HCT116 (cell line): ENCODE results near the gene BICD2. TPM values are rescaled to one million over a fixed set of nuclear protein-coding genes. Genes with fewer than 3 reads are reported as not detected.

Experiments
- ATAC-seq: fragments of 200-7000 bp; cut with Tn5 transposase; 2 replicates; pipeline ENCODE4 v1.9.1; 2020; ENCODE audit warnings: mild to moderate bottlenecking, moderate library complexity
- BruUV-seq: library from RNA; stranded (reverse); fragments of 400-500 nt; replicated peaks from 2 replicates; lab custom pipeline; 2021; lab: Mats Ljungman, UMichigan
- CTCF ChIA-PET: fragments of 300-600 bp; sonication (Branson Sonifier 250); formaldehyde crosslinking; loops from one replicate; lab custom pipeline; 2021; ENCODE audit warnings: antibody characterized with exemption; lab: Charles Lee
- POLR2A ChIA-PET: fragments of 300-600, 350-600 bp; sonication (Branson Sonifier 250); formaldehyde crosslinking; loops from one replicate; lab custom pipeline; 2021; ENCODE audit warnings: antibody characterized with exemption; lab: Charles Lee
- RAD21 ChIA-PET, 2 experiments: fragments of 300-600 bp; sonication (Branson Sonifier 250); formaldehyde crosslinking; loops; one replicate each; lab custom pipeline; 2023; ENCODE audit warnings: low total read pairs in 2 of 2; ENCODE audit not compliant: uncharacterized antibody in 2 of 2, unreplicated experiment in 2 of 2, low non-redundant PET in 1 of 2; lab: Charles Lee
- DNase-seq: peaks from one replicate; pipeline ENCODE4 v3.0.0-alpha.2; 2010; ENCODE audit warnings: low read depth, low spot score
- H2AFZ ChIP-seq: fragments of 200-600 bp; shearing (Covaris generic), sonication (generic); 2 replicates; pipeline ENCODE4 v1.6.1; 2017; ENCODE audit warnings: low read depth, mixed run types, mixed read lengths, antibody characterized with exemption, low read length; ENCODE audit not compliant: poor library complexity, severe bottlenecking
- H3K27ac ChIP-seq: 2 replicates; pipeline ENCODE4 v1.5.1; 2012; ENCODE audit warnings: low read depth, low read length
- H3K27me3 ChIP-seq: fragments of 200-600 bp; sonication (generic); 2 replicates; pipeline ENCODE4 v1.6.1; 2016; ENCODE audit warnings: mixed run types, low read length, mixed read lengths; ENCODE audit not compliant: insufficient read depth
- H3K36me3 ChIP-seq, 2 experiments: fragments of 200-500 bp in 1 of 2; fragments of 200-600 bp in 1 of 2; sonication (Bioruptor generic) in 1 of 2; sonication (generic) in 1 of 2; 2 replicates each; pipeline versions ENCODE4 v1.5.1 to v1.6.1; 2014 to 2016; ENCODE audit warnings: low read length in 2 of 2, inconsistent platforms in 1 of 2, mixed read lengths in 1 of 2, mixed run types in 1 of 2; ENCODE audit not compliant: insufficient read depth in 2 of 2, control insufficient read depth in 1 of 2
- H3K4me1 ChIP-seq, 2 experiments: fragments of 200-600 bp in 1 of 2; sonication (generic) in 1 of 2; 2 replicates each; pipeline versions ENCODE4 v1.5.1 to v1.6.1; 2012 to 2017; ENCODE audit warnings: low read length in 2 of 2, inconsistent platforms in 1 of 2, mild to moderate bottlenecking in 1 of 2, mixed read lengths in 1 of 2, mixed run types in 1 of 2, moderate library complexity in 1 of 2; ENCODE audit not compliant: insufficient read depth in 2 of 2, control insufficient read depth in 1 of 2
- H3K4me2 ChIP-seq: fragments of 200-600 bp; sonication (generic); 2 replicates; pipeline ENCODE4 v1.6.1; 2017; ENCODE audit warnings: mixed run types, low read length, mixed read lengths
- H3K4me3 ChIP-seq, 2 experiments: fragments of 200-600 bp in 1 of 2; sonication (generic) in 1 of 2; replicated peaks in 1 of 2; 2 replicates each; pipeline ENCODE4 v1.5.1; 2011 to 2016; ENCODE audit warnings: low read length in 2 of 2, control low read depth in 1 of 2, low read depth in 1 of 2, mild to moderate bottlenecking in 1 of 2, mixed read lengths in 1 of 2, mixed run types in 1 of 2
- H3K79me2 ChIP-seq: fragments of 200-600 bp; sonication (generic); 2 replicates; pipeline ENCODE4 v1.6.1; 2017; ENCODE audit warnings: mild to moderate bottlenecking, mixed run types, low read length, moderate library complexity, mixed read lengths; ENCODE audit not compliant: insufficient read depth
- H3K9ac ChIP-seq: fragments of 200-600 bp; sonication (generic); 2 replicates; pipeline ENCODE4 v1.6.1; 2016; ENCODE audit warnings: low read length, mixed read lengths
- H3K9me2 ChIP-seq: fragments of 200-600 bp; sonication (generic), shearing (Covaris generic); 2 replicates; pipeline ENCODE4 v1.6.1; 2017; ENCODE audit warnings: mixed run types, mild to moderate bottlenecking, moderate library complexity; ENCODE audit not compliant: insufficient read depth
- H3K9me3 ChIP-seq, 2 experiments: fragments of 200-500 bp in 1 of 2; fragments of 200-600 bp in 1 of 2; sonication (Bioruptor generic) in 1 of 2; sonication (generic) in 1 of 2; 2 replicates each; pipeline ENCODE4 v1.6.1; 2014 to 2017; ENCODE audit warnings: low read length in 2 of 2, mixed read lengths in 2 of 2, inconsistent platforms in 1 of 2, low read depth in 1 of 2, mild to moderate bottlenecking in 1 of 2, mixed run types in 1 of 2, moderate library complexity in 1 of 2; ENCODE audit not compliant: control insufficient read depth in 1 of 2, insufficient read depth in 1 of 2
- H4K20me1 ChIP-seq: fragments of 200-600 bp; sonication (generic), shearing (Covaris generic); 2 replicates; pipeline ENCODE4 v1.6.1; 2017; ENCODE audit warnings: mixed run types, mild to moderate bottlenecking, moderate library complexity; ENCODE audit not compliant: insufficient read depth
- CBX3 ChIP-seq: IDR thresholded peaks from 2 replicates; pipeline ENCODE4 v1.6.1; 2012; ENCODE audit warnings: low read depth
- CEBPB ChIP-seq: IDR thresholded peaks from 2 replicates; pipeline ENCODE4 v1.6.1; 2012; ENCODE audit warnings: low read depth
- EGR1 ChIP-seq: IDR thresholded peaks from 2 replicates; pipeline ENCODE4 v1.6.1; 2012; ENCODE audit warnings: low read depth
- EZH2 ChIP-seq: fragments of 200-600 bp; sonication (generic); IDR thresholded peaks from 2 replicates; pipeline ENCODE4 v1.6.1; 2017; ENCODE audit warnings: antibody characterized with exemption, mixed run types
- EZH2phosphoT487 ChIP-seq: fragments of 200-600 bp; IDR thresholded peaks from 2 replicates; pipeline ENCODE4 v1.6.1; 2018; ENCODE audit warnings: antibody characterized with exemption, borderline replicate concordance
- FOSL1 ChIP-seq: IDR thresholded peaks from 2 replicates; pipeline ENCODE4 v1.6.1; 2012; ENCODE audit warnings: low read depth
- JUND ChIP-seq: IDR thresholded peaks from 2 replicates; pipeline ENCODE4 v1.6.1; 2012
- SIN3A ChIP-seq: IDR thresholded peaks from 2 replicates; pipeline ENCODE4 v1.6.1; 2012; ENCODE audit warnings: low read depth
- SP1 ChIP-seq: IDR thresholded peaks from 2 replicates; pipeline ENCODE4 v1.6.1; 2012; ENCODE audit warnings: low read depth
- SRF ChIP-seq: IDR thresholded peaks from 2 replicates; pipeline ENCODE4 v1.6.1; 2012; ENCODE audit warnings: low read depth
- ZFX ChIP-seq: fragments of 450-650 bp; IDR thresholded peaks from 2 replicates; pipeline ENCODE4 v1.6.1; 2017
- ZNF274 ChIP-seq: fragments of 200-500 bp; sonication (Bioruptor generic); IDR thresholded peaks from 2 replicates; pipeline ENCODE4 v1.6.1; 2014; ENCODE audit warnings: mild to moderate bottlenecking, low read depth, low read length, inconsistent platforms
- intact Hi-C: fragments of 100-400 bp; cut with micrococcal nuclease; formaldehyde crosslinking; loops from 2 replicates; pipeline ENCODE4 v1.10.0; 2022
- total RNA-seq: library from RNA; stranded (reverse); gene quantifications from one replicate; pipeline ENCODE4 v1.2.1, GENCODE V29; 2021; ENCODE audit not compliant: unreplicated experiment
- TF ChIP-seq, protein P1 (sequence below): IDR thresholded peaks from 2 replicates; pipeline ENCODE4 v1.6.1; 2012
- TF ChIP-seq, protein P2 (sequence below): IDR thresholded peaks from 2 replicates; pipeline ENCODE4 v1.6.1; 2011; ENCODE audit warnings: mild to moderate bottlenecking, low read length, moderate library complexity; ENCODE audit not compliant: insufficient replicate concordance; ENCODE audit errors: extremely low read depth
- TF ChIP-seq, protein P3 (sequence below): IDR thresholded peaks from 2 replicates; pipeline ENCODE4 v1.6.1; 2012; ENCODE audit warnings: low read depth
- TF ChIP-seq, protein P4 (sequence below): IDR thresholded peaks from 2 replicates; pipeline ENCODE4 v1.6.1; 2012

The BICD2 gene
- total RNA-seq, 1 experiment from 2014 or later, result 23.4 TPM

DNA sequence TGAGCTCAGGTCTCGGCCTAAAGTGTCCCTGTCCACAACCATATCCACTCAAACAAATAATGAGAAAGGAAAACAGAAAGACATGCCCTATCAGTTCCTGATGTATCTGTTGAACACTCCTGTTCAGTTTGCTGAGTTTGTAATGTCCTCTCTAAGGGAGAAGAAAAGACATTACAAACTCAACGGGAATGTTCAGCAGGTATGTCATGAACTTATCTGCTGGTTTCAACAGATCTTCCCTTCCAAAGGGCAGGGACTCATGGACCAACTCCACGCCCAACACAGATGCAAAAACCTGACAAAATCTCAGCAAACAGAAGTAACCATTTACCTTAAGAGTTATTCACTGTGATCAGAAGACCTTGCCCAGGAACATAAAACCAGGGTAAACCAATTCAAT is 23.7 kb downstream of the BICD2 start:
- H3K9ac ChIP-seq, result no peak overlapping the region
- no peak for TF ChIP-seq SRF
- no peak for TF ChIP-seq JUND
- no peak for TF ChIP-seq FOSL1
- TF ChIP-seq SIN3A, result no peak
- TF ChIP-seq SP1, result no peak
- TF ChIP-seq, all 23 proteins: peak for 0
- ATAC-seq (no peak), DNase-seq (no peak)
- Histone ChIP-seq H3K4me2 (no peak overlapping the region), H3K36me3 (no peaks in the 10 kb centered on the region), H4K20me1 (peaks cover 12% of the 10 kb centered on the region; the same call in 1 of the 2 replicates), H3K27ac (no peak overlapping the region), H3K79me2 (peaks cover 98% of the 10 kb centered on the region), H3K4me3 (no peak overlapping the region), H3K9me3 (no peaks in the 10 kb centered on the region), H3K27me3 (no peaks in the 10 kb centered on the region), H3K4me1 (peaks cover 9 to 21% of the 10 kb centered on the region in 2 experiments; a peak in 3 of 4 replicates), H3K9me2 (no peaks in the 10 kb centered on the region), H2AFZ (no peak overlapping the region)
- intact Hi-C loops, result no loop called here
- RAD21 ChIA-PET, result no interaction called here
- no TSS peak for BruUV-seq
- CTCF ChIA-PET, result no interaction called here
- POLR2A ChIA-PET, result no interaction called here

DNA sequence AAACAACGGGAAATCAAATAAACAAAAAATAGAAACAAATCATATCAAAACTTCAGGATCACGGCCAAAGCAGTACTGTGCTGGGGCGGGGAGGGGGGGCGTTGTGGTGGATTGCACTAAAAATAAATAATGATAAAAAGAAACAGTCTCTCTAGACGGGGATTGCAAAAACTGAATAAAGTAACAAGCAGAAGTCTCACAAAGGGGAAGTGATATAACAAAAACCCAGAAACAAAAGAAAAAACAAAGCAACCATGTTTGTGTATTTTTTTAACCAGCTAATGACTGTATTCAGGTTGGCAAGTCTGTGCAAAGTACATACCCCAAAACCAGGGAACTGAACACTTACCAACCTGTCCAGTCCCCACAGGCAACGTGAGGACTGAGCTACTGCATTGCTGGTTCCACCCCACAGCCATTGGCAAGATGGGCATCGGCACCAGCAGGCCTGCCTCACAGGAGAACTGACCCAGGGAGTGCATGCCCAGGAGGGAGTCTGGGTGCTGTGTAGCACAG is 24.1 kb downstream of the BICD2 start:
- H3K4me3 ChIP-seq, result no peak overlapping the region
- peaks cover 98% of the 10 kb centered on the region for H3K79me2 ChIP-seq
- no peak overlapping the region for H3K9ac ChIP-seq
- peaks cover 17% of the 10 kb centered on the region; the same call in 1 of the 2 replicates for H4K20me1 ChIP-seq
- BruUV-seq, result no TSS peak
- H3K4me2 ChIP-seq, result no peak overlapping the region
- H3K9me2 ChIP-seq, result no peaks in the 10 kb centered on the region
- CTCF ChIA-PET, result no interaction called here
- H3K9me3 ChIP-seq, result no peaks in the 10 kb centered on the region
- no peak for ATAC-seq
- H3K4me1 ChIP-seq, result peaks cover 9 to 26% of the 10 kb centered on the region in 2 experiments; a peak in 3 of 4 replicates
- no peak overlapping the region for H2AFZ ChIP-seq
- RAD21 ChIA-PET, result no interaction called here
- POLR2A ChIA-PET, result no interaction called here
- intact Hi-C loops, result no loop called here
- H3K27me3 ChIP-seq, result no peaks in the 10 kb centered on the region
- no peak for DNase-seq
- no peaks in the 10 kb centered on the region for H3K36me3 ChIP-seq
- H3K27ac ChIP-seq, result no peak overlapping the region
- TF ChIP-seq EZH2 (no peak), ZFX (no peak), CEBPB (no peak), EGR1 (no peak), ZNF274 (no peak), EZH2phosphoT487 (no peak), CBX3 (no peak), SIN3A (no peak), SRF (no peak), SP1 (no peak)
- TF ChIP-seq, protein P1, sequence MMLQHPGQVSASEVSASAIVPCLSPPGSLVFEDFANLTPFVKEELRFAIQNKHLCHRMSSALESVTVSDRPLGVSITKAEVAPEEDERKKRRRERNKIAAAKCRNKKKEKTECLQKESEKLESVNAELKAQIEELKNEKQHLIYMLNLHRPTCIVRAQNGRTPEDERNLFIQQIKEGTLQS, result no peak
- TF ChIP-seq, protein P2, sequence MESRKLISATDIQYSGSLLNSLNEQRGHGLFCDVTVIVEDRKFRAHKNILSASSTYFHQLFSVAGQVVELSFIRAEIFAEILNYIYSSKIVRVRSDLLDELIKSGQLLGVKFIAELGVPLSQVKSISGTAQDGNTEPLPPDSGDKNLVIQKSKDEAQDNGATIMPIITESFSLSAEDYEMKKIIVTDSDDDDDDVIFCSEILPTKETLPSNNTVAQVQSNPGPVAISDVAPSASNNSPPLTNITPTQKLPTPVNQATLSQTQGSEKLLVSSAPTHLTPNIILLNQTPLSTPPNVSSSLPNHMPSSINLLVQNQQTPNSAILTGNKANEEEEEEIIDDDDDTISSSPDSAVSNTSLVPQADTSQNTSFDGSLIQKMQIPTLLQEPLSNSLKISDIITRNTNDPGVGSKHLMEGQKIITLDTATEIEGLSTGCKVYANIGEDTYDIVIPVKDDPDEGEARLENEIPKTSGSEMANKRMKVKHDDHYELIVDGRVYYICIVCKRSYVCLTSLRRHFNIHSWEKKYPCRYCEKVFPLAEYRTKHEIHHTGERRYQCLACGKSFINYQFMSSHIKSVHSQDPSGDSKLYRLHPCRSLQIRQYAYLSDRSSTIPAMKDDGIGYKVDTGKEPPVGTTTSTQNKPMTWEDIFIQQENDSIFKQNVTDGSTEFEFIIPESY, result no peak
- TF ChIP-seq, protein P3, sequence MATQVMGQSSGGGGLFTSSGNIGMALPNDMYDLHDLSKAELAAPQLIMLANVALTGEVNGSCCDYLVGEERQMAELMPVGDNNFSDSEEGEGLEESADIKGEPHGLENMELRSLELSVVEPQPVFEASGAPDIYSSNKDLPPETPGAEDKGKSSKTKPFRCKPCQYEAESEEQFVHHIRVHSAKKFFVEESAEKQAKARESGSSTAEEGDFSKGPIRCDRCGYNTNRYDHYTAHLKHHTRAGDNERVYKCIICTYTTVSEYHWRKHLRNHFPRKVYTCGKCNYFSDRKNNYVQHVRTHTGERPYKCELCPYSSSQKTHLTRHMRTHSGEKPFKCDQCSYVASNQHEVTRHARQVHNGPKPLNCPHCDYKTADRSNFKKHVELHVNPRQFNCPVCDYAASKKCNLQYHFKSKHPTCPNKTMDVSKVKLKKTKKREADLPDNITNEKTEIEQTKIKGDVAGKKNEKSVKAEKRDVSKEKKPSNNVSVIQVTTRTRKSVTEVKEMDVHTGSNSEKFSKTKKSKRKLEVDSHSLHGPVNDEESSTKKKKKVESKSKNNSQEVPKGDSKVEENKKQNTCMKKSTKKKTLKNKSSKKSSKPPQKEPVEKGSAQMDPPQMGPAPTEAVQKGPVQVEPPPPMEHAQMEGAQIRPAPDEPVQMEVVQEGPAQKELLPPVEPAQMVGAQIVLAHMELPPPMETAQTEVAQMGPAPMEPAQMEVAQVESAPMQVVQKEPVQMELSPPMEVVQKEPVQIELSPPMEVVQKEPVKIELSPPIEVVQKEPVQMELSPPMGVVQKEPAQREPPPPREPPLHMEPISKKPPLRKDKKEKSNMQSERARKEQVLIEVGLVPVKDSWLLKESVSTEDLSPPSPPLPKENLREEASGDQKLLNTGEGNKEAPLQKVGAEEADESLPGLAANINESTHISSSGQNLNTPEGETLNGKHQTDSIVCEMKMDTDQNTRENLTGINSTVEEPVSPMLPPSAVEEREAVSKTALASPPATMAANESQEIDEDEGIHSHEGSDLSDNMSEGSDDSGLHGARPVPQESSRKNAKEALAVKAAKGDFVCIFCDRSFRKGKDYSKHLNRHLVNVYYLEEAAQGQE, result no peak
- TF ChIP-seq, protein P4, sequence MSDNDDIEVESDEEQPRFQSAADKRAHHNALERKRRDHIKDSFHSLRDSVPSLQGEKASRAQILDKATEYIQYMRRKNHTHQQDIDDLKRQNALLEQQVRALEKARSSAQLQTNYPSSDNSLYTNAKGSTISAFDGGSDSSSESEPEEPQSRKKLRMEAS, result no peak
